Hepatocyte (in vitro differentiated cells): ENCODE measurements around the gene ZC3H7A. TPM values are rescaled to one million over a fixed set of nuclear protein-coding genes. Genes with fewer than 3 reads are reported as not detected.

Experiments used
- DNase-seq: peaks from one replicate; pipeline ENCODE4 v3.0.0-alpha.2; 2016; ENCODE audit warnings: low spot score
- H2AFZ ChIP-seq: fragments of 200-600 bp; sonication (generic); 2 replicates; pipeline ENCODE4 v1.6.0; 2016; ENCODE audit warnings: antibody characterized with exemption, mild to moderate bottlenecking
- H3K27ac ChIP-seq: fragments of 200-600 bp; sonication (generic); 2 replicates; pipeline ENCODE4 v1.5.1; 2016; ENCODE audit warnings: mild to moderate bottlenecking
- H3K27me3 ChIP-seq: fragments of 200-600 bp; sonication (generic); 2 replicates; pipeline ENCODE4 v1.6.1; 2016
- H3K36me3 ChIP-seq: fragments of 200-600 bp; sonication (generic); replicated peaks from 2 replicates; pipeline ENCODE4 v1.5.1; 2016; ENCODE audit warnings: low read depth; ENCODE audit not compliant: insufficient read depth
- H3K4me1 ChIP-seq: fragments of 200-600 bp; sonication (generic); 2 replicates; pipeline ENCODE4 v1.5.1; 2016; ENCODE audit warnings: mild to moderate bottlenecking, moderate library complexity; ENCODE audit not compliant: insufficient read depth
- H3K4me2 ChIP-seq: fragments of 200-600 bp; sonication (generic); 2 replicates; pipeline ENCODE4 v1.6.0; 2016
- H3K4me3 ChIP-seq: fragments of 200-600 bp; sonication (generic); 2 replicates; pipeline ENCODE4 v1.5.1; 2016; ENCODE audit warnings: mild to moderate bottlenecking
- H3K79me2 ChIP-seq: fragments of 200-600 bp; sonication (generic); 2 replicates; pipeline ENCODE4 v1.6.0; 2017; ENCODE audit warnings: mild to moderate bottlenecking
- H3K9me2 ChIP-seq: fragments of 200-600 bp; sonication (generic); replicated peaks from 2 replicates; pipeline ENCODE4 v1.6.0; 2017; ENCODE audit warnings: mild to moderate bottlenecking; ENCODE audit not compliant: insufficient read depth
- H3K9me3 ChIP-seq: fragments of 200-600 bp; sonication (generic); 2 replicates; pipeline ENCODE4 v1.5.1; 2016; ENCODE audit warnings: low read depth, mild to moderate bottlenecking
- H4K20me1 ChIP-seq: fragments of 200-600 bp; sonication (generic); 2 replicates; pipeline ENCODE4 v1.6.0; 2016; ENCODE audit warnings: mild to moderate bottlenecking; ENCODE audit not compliant: insufficient read depth, poor library complexity, severe bottlenecking
- EZH2 ChIP-seq: fragments of 200-600 bp; sonication (generic); IDR thresholded peaks from 2 replicates; pipeline ENCODE4 v1.6.1; 2016; ENCODE audit warnings: antibody characterized with exemption, mild to moderate bottlenecking, borderline replicate concordance
- EZH2phosphoT487 ChIP-seq: fragments of 200-600 bp; sonication (generic); IDR thresholded peaks from one replicate; pipeline ENCODE4 v1.6.1; 2018; ENCODE audit warnings: antibody characterized with exemption, mild to moderate bottlenecking, low read depth, moderate library complexity; ENCODE audit not compliant: unreplicated experiment, severe bottlenecking
- WGBS: methylation state at CpG from one replicate; pipeline ENCODE4 v1.1.6; 2016; ENCODE audit warnings: low lambda C conversion rate; ENCODE audit errors: missing lambda C conversion rate; 5-methylcytosine and 5-hydroxymethylcytosine counted together
- polyA plus RNA-seq: library from polyadenylated mRNA; unstranded; fragments of >200 nt; fragmentation: Nextera tagmentation; extraction: Ambion mirVana; gene quantifications from 2 replicates; pipeline ENCODE4 v1.2.1, GENCODE V29; 2016
- total RNA-seq: library from RNA; depleted of rRNA; stranded (reverse); fragments of >200 nt; gene quantifications from 2 replicates; pipeline ENCODE4 v1.2.3, GENCODE V29; 2014
- TF ChIP-seq, protein P1 (sequence below): fragments of 200-600 bp; sonication (generic); IDR thresholded peaks from 2 replicates; pipeline ENCODE4 v1.5.1; 2016; ENCODE audit warnings: antibody characterized with exemption, mild to moderate bottlenecking; ENCODE audit not compliant: poor library complexity

Gene ZC3H7A
- total and polyA plus RNA-seq, 2 experiments from 2014 or later: 34.9 to 40.3 TPM

DNA sequence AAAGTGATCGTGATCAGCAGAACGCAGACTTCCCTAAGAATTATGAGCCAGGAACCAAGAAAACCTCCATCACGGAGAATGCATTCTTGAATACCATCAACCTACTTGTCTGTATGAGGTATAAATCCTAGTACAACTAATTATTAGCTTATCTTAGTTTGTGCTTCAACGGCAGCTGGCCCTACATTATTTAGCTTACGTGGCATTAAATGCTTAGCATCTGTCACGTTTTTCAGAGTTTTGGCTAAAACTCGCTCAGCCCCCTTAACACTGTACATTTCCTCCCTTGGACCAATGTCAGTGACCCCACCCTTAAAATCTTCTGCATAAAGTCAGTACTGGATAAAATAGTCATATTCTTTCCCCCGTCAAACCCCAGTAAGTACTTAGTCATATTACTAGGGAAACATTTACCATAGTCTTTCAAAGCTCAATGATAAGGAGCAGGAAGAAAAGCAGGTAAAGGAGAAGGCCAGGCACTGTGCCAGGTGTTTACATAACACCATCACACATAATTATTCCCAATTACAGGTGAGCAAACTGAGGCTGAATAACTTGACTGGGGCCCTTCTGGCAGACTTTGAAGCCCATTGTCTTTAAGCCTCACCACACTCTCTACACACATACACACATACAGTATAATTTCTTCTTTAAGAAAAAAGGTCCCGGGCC, 37.8 kb downstream of the ZC3H7A start:
- WGBS: 75% methylated on average over 9 of the region's 9 CpGs
- Histone ChIP-seq H2AFZ (no peak overlapping the region), H4K20me1 (no peaks in the 10 kb centered on the region), H3K79me2 (no peaks in the 10 kb centered on the region), H3K9me2 (no peaks in the 10 kb centered on the region), H3K27me3 (no peaks in the 10 kb centered on the region), H3K27ac (no peak overlapping the region), H3K4me3 (no peak overlapping the region), H3K4me2 (no peak overlapping the region), H3K4me1 (peaks cover 15% of the 10 kb centered on the region), H3K9me3 (no peaks in the 10 kb centered on the region), H3K36me3 (peaks cover 5% of the 10 kb centered on the region)
- peak; percentile 42 for DNase-seq
- TF ChIP-seq EZH2phosphoT487: no peak
- TF ChIP-seq, protein P1, sequence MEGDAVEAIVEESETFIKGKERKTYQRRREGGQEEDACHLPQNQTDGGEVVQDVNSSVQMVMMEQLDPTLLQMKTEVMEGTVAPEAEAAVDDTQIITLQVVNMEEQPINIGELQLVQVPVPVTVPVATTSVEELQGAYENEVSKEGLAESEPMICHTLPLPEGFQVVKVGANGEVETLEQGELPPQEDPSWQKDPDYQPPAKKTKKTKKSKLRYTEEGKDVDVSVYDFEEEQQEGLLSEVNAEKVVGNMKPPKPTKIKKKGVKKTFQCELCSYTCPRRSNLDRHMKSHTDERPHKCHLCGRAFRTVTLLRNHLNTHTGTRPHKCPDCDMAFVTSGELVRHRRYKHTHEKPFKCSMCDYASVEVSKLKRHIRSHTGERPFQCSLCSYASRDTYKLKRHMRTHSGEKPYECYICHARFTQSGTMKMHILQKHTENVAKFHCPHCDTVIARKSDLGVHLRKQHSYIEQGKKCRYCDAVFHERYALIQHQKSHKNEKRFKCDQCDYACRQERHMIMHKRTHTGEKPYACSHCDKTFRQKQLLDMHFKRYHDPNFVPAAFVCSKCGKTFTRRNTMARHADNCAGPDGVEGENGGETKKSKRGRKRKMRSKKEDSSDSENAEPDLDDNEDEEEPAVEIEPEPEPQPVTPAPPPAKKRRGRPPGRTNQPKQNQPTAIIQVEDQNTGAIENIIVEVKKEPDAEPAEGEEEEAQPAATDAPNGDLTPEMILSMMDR: no peak
- TF ChIP-seq EZH2: no peak

GRCh38 chr16:11757671-11758545, 39.1 kb downstream of the ZC3H7A start:
- peaks cover 3% of the 10 kb centered on the region for H3K79me2 ChIP-seq
- H3K4me2 ChIP-seq: peak overlapping the region; percentile 22
- no peak overlapping the region for H3K27ac ChIP-seq
- H3K4me1 ChIP-seq: peaks cover 15% of the 10 kb centered on the region
- no peaks in the 10 kb centered on the region for H3K27me3 ChIP-seq
- no peak overlapping the region for H3K4me3 ChIP-seq
- no peaks in the 10 kb centered on the region for H3K9me2 ChIP-seq
- H4K20me1 ChIP-seq: no peaks in the 10 kb centered on the region
- H2AFZ ChIP-seq: no peak overlapping the region
- H3K36me3 ChIP-seq: peaks cover 5% of the 10 kb centered on the region
- TF ChIP-seq EZH2phosphoT487 (peak; percentile 98), EZH2 (no peak)
- 49% methylated on average over 10 of the region's 10 CpGs for WGBS
- H3K9me3 ChIP-seq: no peaks in the 10 kb centered on the region
- DNase-seq: peak; percentile 55

DNA sequence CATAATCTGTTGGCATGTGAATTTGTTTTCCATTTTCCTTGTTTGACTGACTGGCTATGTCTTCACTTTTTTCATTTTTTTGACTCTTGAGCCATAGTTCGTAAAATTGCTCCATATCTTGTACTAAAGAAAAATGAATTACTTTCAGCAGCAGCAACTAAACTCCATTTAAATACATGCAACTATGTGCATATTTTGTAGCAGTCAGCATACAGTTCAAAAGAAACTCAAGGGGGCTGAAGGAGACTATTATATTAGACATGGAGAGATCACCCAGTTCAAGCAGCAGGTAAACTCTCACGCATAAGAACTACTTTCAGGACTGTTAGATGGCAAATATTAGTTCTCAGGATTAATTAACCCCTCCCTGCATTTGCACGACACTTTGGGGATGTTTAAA, 40.8 kb downstream of the ZC3H7A start:
- Histone ChIP-seq H3K4me1 (peaks cover 15% of the 10 kb centered on the region), H3K36me3 (peaks cover 5% of the 10 kb centered on the region), H3K79me2 (peaks cover 3% of the 10 kb centered on the region), H3K4me2 (no peak overlapping the region), H3K27me3 (no peaks in the 10 kb centered on the region), H3K4me3 (no peak overlapping the region), H3K9me3 (no peaks in the 10 kb centered on the region), H3K9me2 (no peaks in the 10 kb centered on the region), H4K20me1 (no peaks in the 10 kb centered on the region), H3K27ac (no peak overlapping the region), H2AFZ (no peak overlapping the region)
- no peak for TF ChIP-seq EZH2
- TF ChIP-seq, protein P1: no peak
- no peak for TF ChIP-seq EZH2phosphoT487
- 99% methylated on average over 3 of the region's 3 CpGs for WGBS
- no peak for DNase-seq
